ENCODE measurements around the gene ARHGAP26. TPM values are rescaled to one million over a fixed set of nuclear protein-coding genes. Genes with fewer than 3 reads are reported as not detected.

The ARHGAP26 gene
- total and polyA plus RNA-seq, 2 of the 4 experiments (the other 2 are of a cell fraction), result 0.54 to 0.56 TPM

DNA sequence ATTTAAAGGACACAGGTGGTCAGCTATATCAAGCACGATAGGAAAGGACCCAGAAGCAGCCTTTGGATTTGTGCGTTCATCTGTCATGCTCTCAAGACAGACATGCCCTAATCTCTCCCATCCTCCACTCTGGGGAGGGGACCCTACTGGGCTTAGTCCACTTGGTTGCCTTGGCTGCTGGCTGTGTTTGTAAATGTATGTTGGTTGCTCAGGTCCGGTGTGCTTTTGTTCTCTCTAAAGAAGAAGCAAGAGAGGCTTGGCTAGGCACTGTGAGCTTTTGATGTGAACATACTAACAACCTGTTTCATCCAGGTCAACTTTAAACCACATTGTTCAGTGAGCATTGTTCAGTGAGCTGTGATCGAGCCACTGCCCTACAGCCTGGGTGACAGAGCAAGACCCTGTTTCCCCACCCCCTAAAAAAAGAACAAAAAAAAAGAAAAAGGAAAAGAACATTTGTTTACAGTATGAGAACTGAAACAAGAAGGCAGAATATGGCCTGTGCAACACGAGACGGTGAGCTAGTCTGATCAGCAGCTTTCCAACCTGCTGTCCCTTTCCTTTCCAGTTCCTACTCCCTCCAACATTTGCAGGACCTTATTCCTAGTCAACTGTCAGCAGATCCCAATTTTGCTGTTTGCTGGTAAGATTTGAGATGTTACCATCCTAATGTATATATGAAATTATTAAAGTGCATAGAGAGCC is 228.3 kb downstream of the ARHGAP26 start:
- Histone ChIP-seq H3K27ac (ENCODE audit: insufficient read depth, low read length) (no peak overlapping the region), H2AK9ac (replicated peaks; ENCODE audit: low read depth, low read length, poor library complexity) (no peak overlapping the region), H3K9ac (ENCODE audit: low read depth, low read length) (no peak overlapping the region), H2BK5ac (ENCODE audit: low read depth, low read length, poor library complexity, severe bottlenecking) (no peak overlapping the region), H2AFZ (replicated peaks; ENCODE audit: low read length, poor library complexity) (no peak overlapping the region), H3K23ac (ENCODE audit: low read depth, low read length) (no peak overlapping the region), H3K36me3 (ENCODE audit: control insufficient read depth, insufficient read depth, low read length) (no peaks in the 10 kb centered on the region), H3K14ac (replicated peaks; ENCODE audit: low read depth, low read length) (0 out of 2 replicates have a peak overlapping the region, but pooled peaks have one; percentile 8), H4K20me1 (ENCODE audit: insufficient read depth, low read length) (no peaks in the 10 kb centered on the region), H3K9me3 (ENCODE audit: control insufficient read depth, insufficient read depth, low read length) (no peaks in the 10 kb centered on the region), H4K8ac (ENCODE audit: low read depth in 2 of 2, low read length in 2 of 2) (no peak overlapping the region), H3K4ac (ENCODE audit: low read depth, low read length) (no peak overlapping the region), H3K79me1 (ENCODE audit: low read depth in 1 of 2, low read length in 2 of 2) (no peaks in the 10 kb centered on the region), H2BK120ac (ENCODE audit: low read depth, low read length) (no peak overlapping the region), H2BK20ac (ENCODE audit: low read depth, low read length) (no peak overlapping the region), H3K9me1 (ENCODE audit: insufficient read depth, low read length) (peaks cover 7% of the 10 kb centered on the region), H3K18ac (ENCODE audit: low read depth, low read length) (no peak overlapping the region), H4K5ac (ENCODE audit: low read depth, low read length) (no peak overlapping the region), H2AK5ac (ENCODE audit: low read depth, low read length) (no peak overlapping the region), H3K4me1 (ENCODE audit: control insufficient read depth, insufficient read depth, low read length) (peaks cover 10% of the 10 kb centered on the region), H3K4me2 (ENCODE audit: low read depth, low read length) (no peak overlapping the region), H3K4me3 (ENCODE audit: insufficient read depth, low read depth, low read length) (no peak overlapping the region), H3K56ac (ENCODE audit: extremely low read depth, insufficient read depth, low read length) (no peak overlapping the region), H2BK15ac (ENCODE audit: low read depth, low read length) (no peak overlapping the region; the same call in 2 of the 3 replicates), H3K27me3 (ENCODE audit: control insufficient read depth, insufficient read depth, low read length) (no peaks in the 10 kb centered on the region), H4K91ac (ENCODE audit: insufficient read depth, low read depth, low read length) (peak overlapping the region; percentile 0; the same call in 1 of the 2 replicates)
- intact Hi-C loops (cut with micrococcal nuclease) (no loop called here), in situ Hi-C loops (cut with MboI; ENCODE audit: low sequenced_read_pairs) (no loop called here), dilution Hi-C loops (cut with HindIII; ENCODE audit: low sequenced_read_pairs, unreplicated experiment) (no loop called here)
- no peak for DNase-seq
- TF ChIP-seq FOS (IDR thresholded peaks at IDR 0.05; ENCODE audit: low read depth, low read length) (no peak), NFE2L2 (IDR thresholded peaks at IDR 0.05; ENCODE audit: low read depth, low read length) (no peak), POLR2A (IDR thresholded peaks at IDR 0.05; ENCODE audit: low read depth, low read length) (no peak), RAD21 (IDR thresholded peaks at IDR 0.05; ENCODE audit: low read length) (no peak), MXI1 (IDR thresholded peaks at IDR 0.05; ENCODE audit: borderline replicate concordance, low read depth, low read length) (no peak), MAZ (IDR thresholded peaks at IDR 0.05; ENCODE audit: borderline replicate concordance, low read depth, low read length) (no peak), CEBPB (IDR thresholded peaks at IDR 0.05; ENCODE audit: low read depth, low read length) (no peak), SMC3 (IDR thresholded peaks at IDR 0.05; ENCODE audit: low read depth, low read length) (no peak), MAFK (IDR thresholded peaks at IDR 0.05; ENCODE audit: low read depth, low read length) (no peak), RCOR1 (IDR thresholded peaks at IDR 0.05; ENCODE audit: insufficient replicate concordance, low read length) (no peak), BHLHE40 (IDR thresholded peaks at IDR 0.05; ENCODE audit: low read depth, low read length) (no peak)
- TF ChIP-seq, protein P1, sequence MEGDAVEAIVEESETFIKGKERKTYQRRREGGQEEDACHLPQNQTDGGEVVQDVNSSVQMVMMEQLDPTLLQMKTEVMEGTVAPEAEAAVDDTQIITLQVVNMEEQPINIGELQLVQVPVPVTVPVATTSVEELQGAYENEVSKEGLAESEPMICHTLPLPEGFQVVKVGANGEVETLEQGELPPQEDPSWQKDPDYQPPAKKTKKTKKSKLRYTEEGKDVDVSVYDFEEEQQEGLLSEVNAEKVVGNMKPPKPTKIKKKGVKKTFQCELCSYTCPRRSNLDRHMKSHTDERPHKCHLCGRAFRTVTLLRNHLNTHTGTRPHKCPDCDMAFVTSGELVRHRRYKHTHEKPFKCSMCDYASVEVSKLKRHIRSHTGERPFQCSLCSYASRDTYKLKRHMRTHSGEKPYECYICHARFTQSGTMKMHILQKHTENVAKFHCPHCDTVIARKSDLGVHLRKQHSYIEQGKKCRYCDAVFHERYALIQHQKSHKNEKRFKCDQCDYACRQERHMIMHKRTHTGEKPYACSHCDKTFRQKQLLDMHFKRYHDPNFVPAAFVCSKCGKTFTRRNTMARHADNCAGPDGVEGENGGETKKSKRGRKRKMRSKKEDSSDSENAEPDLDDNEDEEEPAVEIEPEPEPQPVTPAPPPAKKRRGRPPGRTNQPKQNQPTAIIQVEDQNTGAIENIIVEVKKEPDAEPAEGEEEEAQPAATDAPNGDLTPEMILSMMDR (conservative IDR thresholded peaks at IDR 0.05; ENCODE audit: low read depth, low read length), result no peak
- TF ChIP-seq, protein P2, sequence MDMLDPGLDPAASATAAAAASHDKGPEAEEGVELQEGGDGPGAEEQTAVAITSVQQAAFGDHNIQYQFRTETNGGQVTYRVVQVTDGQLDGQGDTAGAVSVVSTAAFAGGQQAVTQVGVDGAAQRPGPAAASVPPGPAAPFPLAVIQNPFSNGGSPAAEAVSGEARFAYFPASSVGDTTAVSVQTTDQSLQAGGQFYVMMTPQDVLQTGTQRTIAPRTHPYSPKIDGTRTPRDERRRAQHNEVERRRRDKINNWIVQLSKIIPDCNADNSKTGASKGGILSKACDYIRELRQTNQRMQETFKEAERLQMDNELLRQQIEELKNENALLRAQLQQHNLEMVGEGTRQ (IDR thresholded peaks at IDR 0.05; ENCODE audit: low read depth, low read length), result no peak
- no CpG with 5 or more reads among the region's 6 CpGs for WGBS, 2 experiments (ENCODE audit: extremely low coverage in 2 of 2, insufficient read length in 1 of 2)
- ATAC-seq (ENCODE audit: low read depth), result no peak
- no TSS peak for BruUV-seq (replicated peaks)
- ChIA-PET CTCF (interaction anchor here (0.5 kb wide), 1 partner anchor 165 kb away, joined by 3 read pairs; no protein-coding TSS in a partner anchor), POLR2A (ENCODE audit: unreplicated experiment) (no interaction called here)
